AML-193 (cell line): ENCODE measurements around the gene RAMP3.
A peak's percentile ranks its signal among the peaks of the same experiment; 100 is the strongest.
"Not testable (repeated sequence)": the region's sequence is repeated elsewhere in the genome, so short reads cannot be mapped to it uniquely, and the experiment has no call there.

ENCODE experiments used
- DNase-seq, 2 experiments: peaks; one replicate each; lab custom pipeline; 2025; lab: John Stamatoyannopoulos, UW

Gene RAMP3

DNA sequence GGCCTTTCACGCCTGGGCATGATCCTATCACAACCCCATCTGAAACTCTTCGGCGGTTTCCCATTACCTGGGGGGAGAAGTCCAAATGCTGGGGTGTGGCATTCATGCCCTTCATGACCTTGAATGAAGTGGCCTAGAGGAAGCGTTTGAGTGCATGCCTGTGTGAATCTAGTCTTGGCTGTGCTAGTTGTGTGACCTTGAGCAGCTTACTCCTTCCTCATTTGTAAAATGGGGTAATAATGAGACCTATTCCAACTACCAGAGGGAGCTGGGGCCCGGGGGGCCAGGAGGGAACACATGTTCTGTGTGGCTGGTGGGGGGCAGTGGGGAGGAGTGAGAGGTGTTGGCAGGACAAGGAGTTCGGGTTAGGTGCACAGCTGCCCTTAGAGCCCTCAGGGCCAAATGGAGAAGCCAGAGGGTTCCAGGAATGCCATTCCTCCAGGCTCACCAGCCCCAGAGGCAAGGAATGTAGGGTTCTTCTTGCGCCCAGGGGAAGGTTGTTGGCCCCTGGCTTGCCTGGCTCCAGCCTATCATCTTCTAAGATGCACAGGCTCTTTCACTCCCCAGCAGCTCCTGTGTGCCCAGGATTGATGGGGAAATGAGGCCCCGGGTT lies 24.8 kb upstream of the RAMP3 start:
- DNase-seq: no peak

DNA sequence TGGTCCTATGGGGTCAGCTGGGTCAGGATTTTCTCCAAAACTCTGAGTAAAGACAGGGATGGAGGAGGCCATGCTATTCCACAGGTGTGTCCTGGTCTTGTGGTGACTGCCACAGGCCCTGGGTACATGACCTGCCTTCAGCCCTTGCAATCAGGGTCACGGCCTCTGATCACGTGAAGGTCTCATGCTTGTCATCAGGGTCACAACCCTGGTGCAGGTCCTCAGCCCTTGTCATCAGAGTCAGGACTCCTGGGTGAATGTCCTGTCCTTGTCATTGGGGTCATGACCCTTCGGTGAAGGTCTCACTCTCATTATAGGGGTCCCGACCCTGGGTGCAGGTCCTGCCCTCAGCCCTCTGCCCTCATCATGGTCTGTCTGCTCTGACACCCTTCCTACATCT lies 24.2 kb upstream of the RAMP3 start:
- DNase-seq: no peak

DNA sequence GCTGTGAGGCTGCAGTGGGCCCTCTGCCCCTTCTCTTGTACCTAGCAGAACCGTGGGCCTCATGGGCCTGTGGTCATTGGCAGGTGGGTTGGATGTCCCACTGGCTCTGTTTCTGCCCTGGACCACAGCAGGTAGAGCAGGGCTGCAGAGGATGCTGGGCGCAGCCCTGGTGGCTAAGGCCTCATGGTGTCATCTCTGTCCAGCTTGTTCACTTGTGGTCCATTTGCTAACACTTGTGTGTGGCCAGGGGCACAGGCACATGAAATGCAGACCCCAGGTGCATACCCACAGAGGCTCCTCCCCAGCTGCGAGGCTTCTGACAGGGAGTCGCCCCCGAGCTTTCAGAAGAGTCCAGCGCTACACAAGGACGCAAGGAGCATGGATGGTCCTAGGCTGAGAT lies 23.7 kb upstream of the RAMP3 start:
- no peak for DNase-seq

DNA sequence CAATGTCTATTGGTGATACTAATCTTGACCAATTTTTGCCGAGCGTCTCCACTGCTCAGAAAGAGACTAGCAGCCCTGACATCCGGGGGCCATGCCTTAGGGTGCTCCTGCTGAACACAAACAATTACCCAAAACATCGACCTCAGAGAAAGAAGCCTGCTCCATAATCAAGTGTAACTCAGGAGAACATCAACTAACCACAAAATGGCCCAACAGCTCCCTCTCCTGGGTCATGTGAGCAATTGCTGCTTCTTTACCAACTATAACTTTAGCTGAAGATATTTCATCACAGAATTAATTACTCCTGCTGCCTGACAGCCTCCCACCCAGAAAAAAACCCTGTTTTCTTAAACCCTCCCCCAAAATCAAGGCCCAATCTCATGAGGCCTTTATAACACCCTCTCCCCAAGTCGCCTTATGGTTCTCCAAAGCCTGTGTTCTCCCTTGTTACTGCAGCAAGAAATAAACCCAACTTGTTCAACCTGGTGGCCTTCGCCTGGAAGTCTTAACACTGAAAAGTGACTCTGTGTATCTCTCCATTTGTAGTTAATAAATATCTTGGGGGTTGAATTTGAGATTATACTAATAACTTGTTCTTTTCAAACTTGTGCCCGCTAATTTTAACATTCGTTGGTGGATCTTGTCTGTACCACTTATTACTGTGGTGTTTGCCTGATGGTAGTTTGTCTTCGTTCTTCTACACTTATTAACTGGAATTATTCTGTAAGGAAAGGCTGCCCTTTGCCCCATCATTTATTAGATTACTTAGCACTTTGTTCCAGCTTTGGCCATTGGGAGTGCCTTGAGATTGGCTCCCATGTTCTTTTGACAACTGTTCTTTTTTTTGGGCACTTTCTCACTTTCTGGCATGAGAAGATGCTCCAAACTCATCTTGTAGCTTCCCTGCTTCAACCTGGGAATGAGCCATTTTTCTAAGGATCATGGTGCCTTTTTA lies 21.2 kb upstream of the RAMP3 start:
- peak; percentile 62 to 69 for DNase-seq

DNA sequence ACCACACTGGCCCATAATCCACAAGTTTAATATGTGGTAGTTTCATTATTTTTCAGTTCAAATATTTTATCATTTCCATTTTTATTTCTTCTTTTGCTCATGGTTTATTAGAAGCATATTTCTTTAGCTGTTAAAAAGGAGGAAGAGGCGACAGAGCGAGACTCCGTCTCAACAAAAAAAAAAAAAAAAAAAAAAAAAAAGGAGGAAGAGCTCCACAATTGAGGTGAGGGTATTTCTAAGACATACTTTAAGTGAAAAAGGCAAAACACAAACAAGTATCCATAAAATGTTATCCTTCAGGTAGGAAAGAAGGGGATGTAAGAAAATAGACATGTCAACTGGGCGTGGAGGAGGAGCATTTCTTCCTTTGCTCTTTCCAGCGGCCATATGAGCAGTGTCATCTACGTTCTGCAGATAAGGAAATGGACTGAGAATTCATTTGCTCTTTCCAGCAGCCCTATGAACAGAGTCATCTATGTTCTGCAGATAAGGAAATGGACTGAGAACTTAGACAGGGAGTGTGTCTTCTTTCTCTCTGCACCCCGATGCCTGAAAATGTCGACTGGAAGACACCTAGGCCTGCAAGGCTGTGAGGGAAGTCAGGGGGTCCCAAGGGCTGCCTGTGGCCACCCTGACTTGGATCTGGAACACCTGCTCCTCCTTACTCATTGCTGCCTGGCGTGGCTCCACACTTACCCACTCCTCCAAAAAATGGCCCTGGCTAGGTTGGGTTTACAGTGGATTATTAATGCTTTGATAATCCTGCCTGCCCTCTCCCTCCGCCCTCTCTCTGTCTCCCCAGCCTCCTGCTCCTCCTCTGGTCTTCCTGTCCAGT lies 18.9 kb upstream of the RAMP3 start:
- no peak for DNase-seq

DNA sequence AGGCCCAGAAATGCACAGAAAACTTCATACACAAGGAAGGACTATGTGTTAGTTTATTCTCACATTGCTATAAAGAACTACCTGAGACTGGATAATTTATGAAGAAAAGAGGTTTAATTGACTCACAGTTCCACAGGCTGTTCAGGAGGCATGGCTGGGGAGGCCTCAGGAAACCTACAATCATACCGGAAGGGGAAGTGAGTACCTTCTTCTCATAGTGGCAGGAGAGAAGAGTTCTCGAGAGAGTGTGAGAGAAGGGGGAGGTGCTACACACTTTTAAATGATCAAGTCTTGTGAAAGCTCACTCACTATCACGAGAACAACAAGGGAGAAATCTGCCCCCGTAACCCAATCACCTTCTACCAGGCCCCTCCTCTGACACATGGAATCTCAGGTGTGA lies 16.8 kb upstream of the RAMP3 start:
- no peak for DNase-seq

DNA sequence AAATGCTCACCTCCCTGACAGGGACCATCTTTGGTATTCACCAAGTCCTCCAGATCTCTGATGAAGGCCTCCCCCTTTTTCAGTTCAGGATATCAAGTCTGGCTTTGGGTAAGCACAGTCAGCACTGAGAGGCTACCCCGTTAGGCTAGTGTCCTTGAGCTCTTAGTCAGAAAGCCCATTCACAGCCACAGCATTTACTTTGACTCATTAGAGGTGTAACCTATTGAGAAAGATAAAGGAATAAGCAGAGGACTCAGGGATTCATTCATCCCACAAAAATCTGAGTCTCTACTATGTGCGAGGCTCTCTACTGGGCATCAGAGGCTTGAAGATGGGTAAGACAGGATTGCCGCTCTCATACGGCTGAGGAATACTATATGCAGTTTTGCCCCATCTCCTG lies 14.0 kb upstream of the RAMP3 start:
- DNase-seq: no peak

DNA sequence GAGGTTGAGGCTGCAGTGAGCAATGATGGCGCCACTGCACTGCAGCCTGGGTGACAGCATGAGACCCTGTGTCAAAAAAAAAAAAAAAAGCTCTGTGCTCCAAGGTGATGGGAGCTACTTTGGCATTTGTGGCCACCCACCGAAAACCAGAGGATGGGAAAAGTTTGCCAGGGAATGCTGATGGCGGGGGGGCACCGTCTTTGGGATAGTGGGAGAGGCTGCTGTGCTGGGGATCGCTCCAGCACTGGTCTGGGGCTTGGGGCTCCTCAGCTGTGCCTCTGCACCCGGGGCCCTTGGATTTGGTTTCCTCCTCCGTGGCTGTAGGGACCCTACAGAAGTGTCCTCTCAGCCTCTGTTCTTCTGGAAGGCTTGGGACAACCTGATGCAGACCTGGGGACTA lies 11.7 kb upstream of the RAMP3 start:
- DNase-seq: no peak

DNA sequence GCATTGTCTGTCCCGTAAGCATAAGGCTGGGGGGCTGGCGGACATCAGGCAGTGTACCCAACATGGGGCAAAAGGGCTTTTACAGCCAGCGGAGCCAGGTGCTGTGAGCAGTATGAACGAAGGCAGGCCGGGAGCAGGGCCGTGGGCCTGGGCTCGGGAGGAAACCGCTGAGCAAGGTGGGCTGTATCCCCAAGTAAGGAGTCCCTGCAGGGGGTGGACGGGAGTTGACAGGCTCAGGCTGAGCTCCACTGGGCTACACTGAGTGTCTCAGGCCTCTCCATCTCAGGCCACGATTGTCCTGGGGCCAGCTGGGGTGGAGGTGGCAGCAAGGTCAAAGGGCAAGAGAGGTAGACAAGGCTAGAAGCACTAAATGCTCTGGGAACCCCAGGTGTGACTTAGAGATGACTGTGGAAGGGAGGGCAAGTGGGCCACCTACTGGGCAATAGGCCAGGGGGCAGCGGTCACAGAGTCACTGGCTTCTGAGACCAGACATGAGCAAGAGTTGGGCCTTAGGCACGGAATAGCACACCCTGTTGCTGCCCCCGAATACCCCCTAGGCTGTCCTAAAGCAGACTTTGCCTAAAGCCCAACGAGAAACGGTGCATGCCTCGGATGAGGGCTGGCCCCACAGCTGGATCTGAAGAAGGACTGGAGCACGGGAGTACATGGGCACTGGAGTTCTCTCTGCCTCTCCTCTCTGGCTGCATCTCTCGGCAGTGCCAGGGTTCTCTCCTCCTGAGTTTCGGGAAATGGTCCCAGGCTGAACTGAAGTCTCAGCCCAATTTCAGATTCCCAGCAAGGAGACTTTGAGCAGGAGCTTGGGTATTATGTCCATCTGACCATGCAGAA lies 10.8 kb upstream of the RAMP3 start:
- DNase-seq: no peak

DNA sequence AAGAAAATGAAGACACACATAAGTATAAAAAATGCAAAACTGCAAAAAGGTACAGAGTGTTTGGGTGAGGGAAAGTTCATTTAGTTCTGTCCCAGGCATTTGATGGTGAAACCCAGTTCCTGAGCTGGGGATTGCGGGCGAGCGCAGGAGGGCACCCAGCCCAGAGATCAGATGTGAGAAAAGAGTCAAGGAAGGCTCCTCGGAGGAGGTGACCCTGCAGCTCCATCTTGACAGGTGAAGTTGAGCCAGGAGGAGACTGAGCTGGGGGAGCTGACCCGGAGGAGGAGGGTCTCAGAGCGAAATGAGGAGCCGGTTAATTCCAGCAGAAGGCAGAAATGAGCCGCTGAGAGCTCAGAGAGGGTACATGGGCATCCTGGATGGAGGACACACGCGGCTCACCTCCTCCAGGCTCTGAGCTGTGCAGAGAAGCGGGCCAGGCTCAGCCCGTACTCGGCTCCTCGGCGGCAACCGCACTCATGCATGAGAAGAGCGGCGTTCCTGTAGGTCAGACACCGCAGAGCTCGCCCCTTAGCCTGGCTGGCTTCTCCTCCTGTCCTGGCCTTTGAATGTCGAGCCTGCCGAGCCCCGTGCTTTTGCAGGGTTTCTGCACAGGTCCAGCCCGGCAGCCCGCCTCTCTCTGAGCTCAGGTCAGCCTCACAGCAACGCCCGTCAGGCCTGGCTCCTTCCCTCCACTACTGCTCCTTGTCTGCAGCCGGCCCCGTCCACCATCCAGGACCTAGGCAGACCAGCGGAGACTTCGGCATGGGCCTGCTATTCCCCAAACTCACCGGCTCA lies 9.5 kb upstream of the RAMP3 start:
- DNase-seq: no peak

DNA sequence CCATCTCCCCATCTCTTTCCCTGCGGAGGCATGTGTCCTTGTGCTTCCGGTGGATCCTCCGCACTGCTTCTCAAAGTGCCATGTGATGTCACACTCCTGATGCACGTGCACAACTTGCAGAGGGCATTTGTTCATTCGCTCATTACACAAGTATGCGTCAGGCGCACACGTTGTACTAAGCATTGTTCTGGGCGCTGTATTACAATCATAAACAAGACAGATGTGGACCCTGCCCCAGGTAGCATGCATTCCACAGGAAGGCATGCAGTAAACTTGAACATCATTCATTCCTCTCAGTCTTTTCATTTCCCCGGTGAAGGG lies 9.0 kb upstream of the RAMP3 start:
- DNase-seq: no peak

DNA sequence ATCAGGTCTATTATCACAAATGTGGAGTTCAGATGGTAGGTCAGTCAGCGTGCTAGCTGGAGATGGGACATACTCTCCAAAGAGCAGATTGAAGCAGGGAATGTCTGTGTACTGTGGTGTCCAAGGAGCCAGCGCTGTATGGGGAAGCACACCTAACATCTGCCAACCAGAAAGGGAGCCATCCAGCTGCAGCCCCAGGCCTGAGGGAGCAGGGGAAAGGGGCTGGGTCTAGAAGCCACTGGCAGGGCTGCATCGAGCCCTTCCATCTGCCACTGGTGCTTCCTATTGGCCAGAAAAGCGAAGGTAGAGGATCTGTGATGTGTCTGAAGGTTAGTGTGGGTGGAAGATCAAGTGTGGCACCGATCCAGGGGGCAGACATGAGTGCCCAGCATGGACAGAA lies 8.0 kb upstream of the RAMP3 start:
- DNase-seq: no peak

DNA sequence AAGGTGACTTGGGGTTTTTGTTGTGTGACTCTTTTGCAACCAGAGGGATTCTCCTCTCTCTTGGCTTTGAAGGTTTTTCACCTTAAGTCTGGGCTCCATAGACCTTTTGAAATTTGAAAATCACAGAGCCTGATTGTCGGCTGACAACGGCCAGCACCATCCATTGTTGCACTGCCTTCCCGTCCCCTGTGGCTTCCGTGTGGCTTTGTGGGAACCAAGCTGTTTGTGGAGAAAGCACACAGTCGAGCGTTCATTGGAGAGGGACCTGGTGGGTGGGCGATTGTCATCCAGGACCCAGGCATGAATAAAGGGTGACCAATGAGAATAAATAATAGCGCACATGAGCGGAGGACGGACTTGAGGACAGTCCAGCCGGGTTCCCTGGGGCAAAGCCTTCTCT lies 7.4 kb upstream of the RAMP3 start:
- no peak for DNase-seq

DNA sequence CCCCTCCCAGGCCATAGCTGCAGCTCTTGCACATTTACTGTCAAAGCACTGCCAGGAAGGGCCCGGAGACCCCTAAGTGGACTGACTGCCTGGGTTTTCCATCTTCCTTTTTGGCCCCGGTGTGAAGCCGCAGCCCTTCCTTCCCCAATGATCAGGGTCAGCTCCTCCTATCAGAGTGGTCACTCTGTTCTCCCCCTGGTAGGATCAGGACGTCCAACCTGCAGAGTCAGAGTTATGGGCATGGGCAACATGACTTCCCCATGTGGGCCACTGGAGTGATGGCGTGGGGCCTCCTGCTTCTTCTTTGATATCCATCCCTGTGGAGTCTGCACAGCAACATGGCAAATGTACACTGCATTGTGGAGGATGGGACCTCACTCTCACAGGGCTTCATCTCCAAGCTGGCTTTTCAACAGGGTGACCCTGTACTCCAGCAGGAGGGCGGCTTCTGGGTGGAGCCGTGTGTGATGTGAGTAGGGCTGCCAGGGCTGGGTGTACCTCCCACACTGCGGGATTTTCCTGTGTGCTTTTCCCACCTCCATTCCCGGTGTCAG lies 6.4 kb upstream of the RAMP3 start:
- no peak for DNase-seq

DNA sequence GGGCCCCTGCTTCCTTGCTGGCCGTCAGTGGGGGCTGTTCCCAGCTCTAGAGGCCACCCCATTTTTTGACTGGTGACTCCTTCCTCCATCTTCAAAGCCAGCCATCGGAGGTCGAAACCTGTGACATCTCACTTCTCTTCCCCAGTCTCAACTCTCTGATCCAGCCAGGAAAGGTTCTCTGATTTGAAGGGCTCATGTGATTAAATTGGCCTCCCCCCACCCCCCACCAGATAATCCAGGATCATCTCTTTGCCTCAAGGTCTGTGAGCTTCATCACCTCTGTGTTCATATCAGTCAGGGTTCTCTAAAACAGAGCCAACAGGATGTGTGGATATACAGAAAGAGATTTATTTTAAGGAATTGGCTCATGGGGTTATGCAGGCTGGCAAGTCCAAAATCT lies 5.6 kb upstream of the RAMP3 start:
- no peak for DNase-seq

DNA sequence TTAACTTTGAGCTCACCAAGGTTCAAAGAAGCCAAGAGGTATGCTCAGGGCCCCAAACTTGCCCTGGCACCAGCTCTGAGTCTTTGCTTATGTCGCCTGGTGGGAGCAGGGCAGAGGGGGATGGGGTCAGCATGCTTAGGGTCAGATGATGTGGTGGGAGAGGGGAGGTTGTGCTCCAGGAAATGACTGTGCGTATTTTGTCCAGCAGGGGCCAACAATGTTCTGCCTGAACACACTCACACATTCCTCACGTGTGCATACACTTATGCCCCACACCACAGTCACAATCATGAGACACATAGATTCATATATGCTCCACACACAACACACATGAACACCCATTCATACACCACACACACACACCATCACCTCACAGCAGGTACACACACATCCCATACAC lies 4.4 kb upstream of the RAMP3 start:
- DNase-seq: no peak

DNA sequence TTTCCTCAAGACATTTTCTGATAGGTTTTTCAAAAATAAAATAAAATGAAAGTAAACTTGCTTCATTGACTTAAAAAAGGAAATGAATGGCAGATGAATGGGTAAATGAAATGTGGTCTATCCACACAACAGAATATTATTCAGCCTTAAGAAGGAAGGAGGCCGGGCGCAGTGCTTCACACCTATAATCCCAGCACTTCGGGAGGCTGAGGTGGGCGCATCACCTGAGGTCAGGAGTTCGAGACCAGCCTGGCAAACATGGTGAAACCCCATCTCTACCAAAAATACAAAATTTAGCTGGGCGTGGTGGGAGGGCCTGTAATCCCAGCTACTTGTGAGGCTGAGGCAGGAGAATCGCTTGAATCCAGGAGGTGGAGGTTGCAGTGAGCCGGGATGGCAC lies 3.7 kb upstream of the RAMP3 start:
- DNase-seq: not testable (repeated sequence)

DNA sequence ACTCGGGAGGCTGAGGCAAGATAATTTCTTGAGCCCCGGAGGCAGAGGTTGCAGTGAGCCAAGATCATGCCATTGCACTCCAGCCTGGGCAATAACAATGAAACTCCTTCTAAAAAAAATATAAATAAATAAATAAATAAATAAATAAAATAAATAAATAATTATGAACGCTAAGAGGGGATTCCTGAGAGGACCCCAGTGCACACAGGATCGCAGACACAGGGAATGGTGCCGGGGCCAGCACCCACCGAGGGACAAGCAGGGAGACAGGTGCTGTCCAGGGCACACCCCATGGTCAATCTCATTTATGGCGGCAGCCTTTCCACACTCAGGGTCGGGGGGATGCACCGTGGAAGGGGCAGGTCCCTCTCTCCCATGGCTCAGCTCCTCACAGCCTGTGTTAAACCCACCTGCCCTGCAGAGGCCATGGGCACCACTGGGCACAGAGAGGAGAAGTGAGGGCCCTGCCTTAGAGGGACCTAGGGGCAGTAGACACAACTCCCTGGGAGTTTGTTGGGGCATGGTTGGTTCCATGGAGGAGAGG lies 2.2 kb upstream of the RAMP3 start:
- no peak for DNase-seq

DNA sequence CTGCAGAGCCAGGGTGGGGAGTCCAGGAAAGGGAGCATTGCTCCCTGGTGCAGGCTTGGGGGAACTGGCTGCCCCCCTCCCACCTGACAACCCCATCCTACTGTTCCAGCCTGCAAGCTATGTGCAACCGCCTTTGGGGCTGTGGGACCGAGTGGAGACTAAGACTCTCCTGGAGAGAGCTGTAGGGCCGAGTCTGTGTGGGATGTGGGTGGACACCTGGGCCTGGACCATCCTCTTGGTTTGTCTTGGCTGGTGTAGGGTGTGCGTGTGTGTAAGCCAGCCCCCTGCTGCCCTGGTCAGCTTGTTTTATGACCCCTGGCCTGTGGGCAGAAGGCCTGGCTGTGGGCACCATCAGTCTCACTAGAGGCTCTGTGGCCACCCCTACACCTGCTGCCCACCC lies 1.6 kb upstream of the RAMP3 start:
- DNase-seq: no peak

DNA sequence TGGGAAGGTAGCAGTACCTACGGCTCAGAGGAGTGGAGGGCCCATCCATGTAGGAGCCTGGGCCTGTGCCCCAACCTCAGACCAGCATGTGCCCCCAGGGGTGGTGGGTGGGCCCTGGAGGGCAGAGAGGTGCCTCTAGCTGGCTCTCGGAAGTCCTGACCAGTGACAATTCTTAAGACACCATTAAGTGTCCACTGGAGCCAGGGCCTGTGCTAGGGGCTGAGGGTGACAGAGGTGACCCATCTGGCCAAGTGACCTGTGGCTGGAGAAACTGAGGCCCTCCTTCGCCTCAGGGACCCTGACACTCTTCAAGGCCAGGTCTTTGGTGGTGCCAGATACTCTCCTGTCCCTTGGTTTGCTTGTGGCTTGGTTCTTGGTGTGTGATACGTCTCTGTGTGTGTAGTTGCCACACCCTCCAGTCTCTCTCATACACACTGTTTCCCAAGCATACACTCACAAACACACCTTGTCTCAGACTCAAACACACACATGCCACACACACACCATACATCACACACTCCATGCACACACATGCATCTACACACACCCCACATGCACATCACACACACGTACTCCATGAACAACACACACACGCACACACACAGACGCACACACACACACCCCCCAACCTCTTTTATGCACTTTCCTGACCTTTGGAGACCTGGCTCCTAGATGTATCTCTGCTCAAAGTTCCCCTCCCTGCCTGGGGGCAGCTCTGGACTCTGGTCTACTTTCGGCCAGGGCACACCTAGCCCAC lies 897 bp upstream of the RAMP3 start:
- DNase-seq: no peak
